GM21528 (cell line): ENCODE data around the gene ALDOA.
"Not testable (repeated sequence)": the region's sequence is repeated elsewhere in the genome, so short reads cannot be mapped to it uniquely, and the experiment has no call there.

ENCODE experiments used
- ATAC-seq: cut with Tn5 transposase; IDR thresholded peaks from one replicate; pipeline ENCODE4 v1.9.1; 2021; ENCODE audit warnings: mild to moderate bottlenecking, moderate library complexity; ENCODE audit not compliant: unreplicated experiment, low FRiP score

The ALDOA gene

DNA sequence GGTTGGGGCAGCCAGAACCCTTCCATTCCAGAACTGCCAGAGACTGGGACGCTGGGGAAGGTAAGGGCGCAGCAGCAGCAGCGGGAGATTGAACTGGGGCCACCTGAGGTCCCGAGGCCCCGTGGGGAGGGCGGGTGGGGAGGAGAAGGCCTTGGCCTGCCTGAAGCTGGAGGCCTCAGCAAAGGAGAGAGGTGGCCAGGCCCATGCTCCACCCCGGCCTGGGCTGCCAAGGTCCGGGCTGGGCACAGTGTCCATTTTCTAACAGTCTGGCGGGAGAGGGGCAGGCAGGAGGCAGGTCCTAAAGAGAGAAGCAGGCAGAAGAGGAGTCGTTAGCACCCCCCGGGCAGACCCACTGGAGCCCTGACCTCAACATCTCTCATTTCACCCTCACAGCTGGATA lies 48.9 kb downstream of the ALDOA start:
- no peak for ATAC-seq

GRCh38 chr16:30114833-30115232 lies 49.3 kb downstream of the ALDOA start:
- ATAC-seq, result not testable (repeated sequence)

GRCh38 chr16:30115238-30115637 lies 49.7 kb downstream of the ALDOA start:
- no peak for ATAC-seq

GRCh38 chr16:30116291-30117207 lies 51.0 kb downstream of the ALDOA start:
- ATAC-seq, result no peak

DNA sequence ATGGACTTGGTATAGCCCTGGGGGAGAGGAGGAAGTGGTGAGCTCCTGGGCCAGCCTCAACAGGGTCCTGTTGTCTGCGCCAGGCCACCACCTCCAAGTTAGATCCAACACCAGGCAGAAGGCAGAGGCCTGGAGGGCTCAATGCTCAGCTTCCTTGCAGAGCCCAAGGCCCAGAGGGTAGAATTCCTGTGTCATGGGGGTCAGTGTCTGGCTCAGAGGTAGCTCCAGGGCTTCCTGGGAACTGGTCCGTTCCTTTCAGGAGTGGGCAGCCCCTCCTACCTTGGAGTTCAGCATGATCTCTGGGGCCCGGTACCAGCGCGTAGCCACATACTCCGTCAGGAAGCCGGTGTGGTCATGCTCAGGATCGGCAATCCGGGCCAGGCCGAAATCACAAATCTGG lies 52.2 kb downstream of the ALDOA start:
- no peak for ATAC-seq

GRCh38 chr16:30119428-30119827 lies 53.9 kb downstream of the ALDOA start:
- no peak for ATAC-seq
